Suppressor macrophage (primary cell): Measurements from ENCODE around the gene NBDY.
"Not testable (repeated sequence)": the region's sequence is repeated elsewhere in the genome, so short reads cannot be mapped to it uniquely, and the experiment has no call there.

Source experiments
- DNase-seq, 4 experiments: peaks; one replicate each; pipeline ENCODE4 v3.0.0-alpha.2; 2020 to 2022

NBDY gene

GRCh38 chrX:56764975-56765791, 36.1 kb downstream of the NBDY start:
- DNase-seq: peak in 2 of 4 experiments; percentile 9 to 15

GRCh38 chrX:56765811-56766553, 36.9 kb downstream of the NBDY start:
- peak; percentile 25 to 72 (median 58) for DNase-seq

- no peak for DNase-seq
These were observed 37.7 kb downstream of the NBDY start for GRCh38 chrX:56766554-56767347.

GRCh38 chrX:56767348-56768119, 38.5 kb downstream of the NBDY start:
- not testable (repeated sequence) for DNase-seq

- not testable (repeated sequence) for DNase-seq
These were observed 39.1 kb downstream of the NBDY start for GRCh38 chrX:56768120-56768660.

GRCh38 chrX:56772675-56773521, 43.9 kb downstream of the NBDY start:
- not testable (repeated sequence) for DNase-seq

GRCh38 chrX:56773522-56774060, 44.5 kb downstream of the NBDY start:
- not testable (repeated sequence) for DNase-seq

- DNase-seq: not testable (repeated sequence)
These were observed 49.3 kb downstream of the NBDY start for GRCh38 chrX:56778099-56778923.

GRCh38 chrX:56778924-56779468, 50.0 kb downstream of the NBDY start:
- DNase-seq: not testable (repeated sequence)

GRCh38 chrX:56780681-56781649, 51.9 kb downstream of the NBDY start:
- DNase-seq: not testable (repeated sequence)

- peak; percentile 15 to 67 (median 37) for DNase-seq
These were observed 53.3 kb downstream of the NBDY start for GRCh38 chrX:56782352-56782751.

GRCh38 chrX:56782791-56783449, 53.9 kb downstream of the NBDY start:
- no peak for DNase-seq

GRCh38 chrX:56783450-56783831, 54.4 kb downstream of the NBDY start:
- no peak for DNase-seq

GRCh38 chrX:56783996-56784620, 55.1 kb downstream of the NBDY start:
- no peak for DNase-seq

- DNase-seq: no peak
These were observed 55.6 kb downstream of the NBDY start for GRCh38 chrX:56784666-56785065.

GRCh38 chrX:56785442-56785841, 56.4 kb downstream of the NBDY start:
- no peak for DNase-seq
